GM12878 (cell line): Measurements from ENCODE around the gene EFNB2. TPM values are rescaled to one million over a fixed set of nuclear protein-coding genes. Genes with fewer than 3 reads are reported as not detected.
A peak's percentile ranks its signal among the peaks of the same experiment; 100 is the strongest.

ENCODE experiments used
- ATAC-seq: fragments of 200-7000 bp; cut with Tn5 transposase; 3 replicates; pipeline ENCODE4 v1.9.1; 2020; ENCODE audit warnings: mild to moderate bottlenecking, moderate library complexity
- BruUV-seq: library from RNA; stranded (reverse); fragments of 400-500 nt; replicated peaks from 2 replicates; lab custom pipeline; 2021; lab: Mats Ljungman, UMichigan
- CTCF ChIA-PET: fragments of 300-600 bp; sonication (Branson Sonifier 250); formaldehyde crosslinking; extraction: SDS; loops from one replicate; lab custom pipeline; 2021; ENCODE audit warnings: inconsistent platforms; lab: Yijun Ruan, JAX
- POLR2A ChIA-PET: fragments of 350-600 bp; formaldehyde crosslinking; extraction: SDS; loops from one replicate; lab custom pipeline; 2021; ENCODE audit warnings: inconsistent platforms; lab: Charles Lee
- RAD21 ChIA-PET: fragments of 300-600 bp; sonication (Branson Sonifier 250); formaldehyde crosslinking; loops from one replicate; lab custom pipeline; 2023; ENCODE audit warnings: antibody characterized with exemption; ENCODE audit not compliant: unreplicated experiment; lab: Charles Lee
- SMC1A ChIA-PET: fragments of 300-600 bp; sonication (Branson Sonifier 250); formaldehyde crosslinking; loops from one replicate; lab custom pipeline; 2023; ENCODE audit not compliant: unreplicated experiment, uncharacterized antibody; lab: Charles Lee
- DNase-seq: peaks from one replicate; pipeline ENCODE4 v3.0.0-alpha.2; 2011; ENCODE audit warnings: low read depth, low spot score
- FAIRE-seq: peaks from 3 replicates; lab custom pipeline; 2011; peaks lifted over from hg19 to GRCh38; lab: Jason Lieb, UNC
- H2AFZ ChIP-seq: 2 replicates; pipeline ENCODE4 v1.6.0; 2011; ENCODE audit warnings: low read depth, low read length, control low read depth; ENCODE audit not compliant: control insufficient read depth
- H3K27ac ChIP-seq: 2 replicates; pipeline ENCODE4 v1.5.1; 2011; ENCODE audit warnings: control low read depth; ENCODE audit not compliant: control insufficient read depth, insufficient read depth
- H3K27me3 ChIP-seq, 2 experiments: replicated peaks in 1 of 2; 2 replicates each; pipeline versions ENCODE4 v1.6.0 to v1.6.1; 2011; ENCODE audit warnings: low read length in 1 of 2; ENCODE audit not compliant: control insufficient read depth in 2 of 2, insufficient read depth in 2 of 2
- H3K36me3 ChIP-seq, 2 experiments: 2 replicates each; pipeline ENCODE4 v1.5.1; 2011; ENCODE audit warnings: low read length in 1 of 2; ENCODE audit not compliant: control insufficient read depth in 2 of 2, insufficient read depth in 2 of 2
- H3K4me1 ChIP-seq: 2 replicates; pipeline ENCODE4 v1.6.1; 2011; ENCODE audit warnings: mild to moderate bottlenecking, low read length, moderate library complexity, mixed read lengths; ENCODE audit not compliant: control insufficient read depth, insufficient read depth
- H3K4me2 ChIP-seq: 2 replicates; pipeline ENCODE4 v1.6.0; 2011; ENCODE audit warnings: control low read depth; ENCODE audit not compliant: control insufficient read depth, insufficient read depth
- H3K4me3 ChIP-seq: fragments of 200-600 bp; sonication (generic); 2 replicates; pipeline ENCODE4 v1.5.1; 2016
- H3K79me2 ChIP-seq: 2 replicates; pipeline ENCODE4 v1.6.0; 2011; ENCODE audit warnings: low read length; ENCODE audit not compliant: control insufficient read depth, insufficient read depth
- H3K9ac ChIP-seq: 2 replicates; pipeline ENCODE4 v1.8.0; 2011; ENCODE audit warnings: low read length, control low read depth, mixed read lengths; ENCODE audit not compliant: control insufficient read depth, insufficient read depth
- H3K9me3 ChIP-seq: replicated peaks from 3 replicates; pipeline ENCODE4 v1.5.1; 2011; ENCODE audit warnings: mild to moderate bottlenecking, low read length; ENCODE audit not compliant: control insufficient read depth, insufficient read depth
- H4K20me1 ChIP-seq: 2 replicates; pipeline ENCODE4 v1.6.0; 2011; ENCODE audit not compliant: control insufficient read depth, insufficient read depth
- BCL11A ChIP-seq: IDR thresholded peaks from 2 replicates; pipeline ENCODE4 v1.6.1; 2011; ENCODE audit warnings: low read depth, low read length
- BHLHE40 ChIP-seq, 2 experiments: fragments of 450-650 bp in 1 of 2; IDR thresholded peaks; 2 replicates each; pipeline ENCODE4 v1.6.1; 2011 to 2017; ENCODE audit warnings: low read depth in 2 of 2, borderline replicate concordance in 1 of 2, improper control_type of control experiment in 1 of 2, low read length in 1 of 2, mild to moderate bottlenecking in 1 of 2
- BRCA1 ChIP-seq: IDR thresholded peaks from 2 replicates; pipeline ENCODE4 v1.6.1; 2011; ENCODE audit warnings: low read depth, low read length, improper control_type of control experiment
- CEBPB ChIP-seq, 2 experiments: fragments of 150-350 bp in 1 of 2; IDR thresholded peaks; 2 replicates each; pipeline ENCODE4 v1.6.1; 2012 to 2014; ENCODE audit warnings: low read depth in 2 of 2, low read length in 2 of 2, borderline replicate concordance in 1 of 2, inconsistent platforms in 1 of 2
- CHD2 ChIP-seq: IDR thresholded peaks from 2 replicates; pipeline ENCODE4 v1.6.1; 2011; ENCODE audit warnings: low read depth, low read length, improper control_type of control experiment, borderline replicate concordance
- DPF2 ChIP-seq: fragments of 450-650 bp; IDR thresholded peaks from 2 replicates; pipeline ENCODE4 v1.6.1; 2017; ENCODE audit warnings: mild to moderate bottlenecking
- IRF3 ChIP-seq: fragments of 450-650 bp; IDR thresholded peaks from 2 replicates; pipeline ENCODE4 v1.6.1; 2014; ENCODE audit warnings: mild to moderate bottlenecking
- KDM1A ChIP-seq: fragments of 200-600 bp; sonication (generic); IDR thresholded peaks from 2 replicates; pipeline ENCODE4 v1.6.1; 2016; ENCODE audit warnings: borderline replicate concordance
- MXI1 ChIP-seq: fragments of 150-350 bp; IDR thresholded peaks from 2 replicates; pipeline ENCODE4 v1.6.1; 2011; ENCODE audit warnings: low read depth, mild to moderate bottlenecking, inconsistent platforms, low read length, improper control_type of control experiment
- NBN ChIP-seq: fragments of 450-650 bp; IDR thresholded peaks from 2 replicates; pipeline ENCODE4 v1.6.1; 2016
- RUNX3 ChIP-seq: IDR thresholded peaks from 2 replicates; pipeline ENCODE4 v1.6.1; 2012; ENCODE audit warnings: low read length, inconsistent platforms
- SMAD1 ChIP-seq: fragments of 450-650 bp; IDR thresholded peaks from 2 replicates; pipeline ENCODE4 v1.6.1; 2018; ENCODE audit warnings: mild to moderate bottlenecking, low read depth; ENCODE audit not compliant: partially characterized antibody
- SMARCA5 ChIP-seq: fragments of 450-650 bp; IDR thresholded peaks from 2 replicates; pipeline ENCODE4 v1.6.1; 2017; ENCODE audit warnings: mild to moderate bottlenecking
- SPI1 ChIP-seq: IDR thresholded peaks from 2 replicates; pipeline ENCODE4 v1.6.1; 2011; ENCODE audit warnings: low read depth, mild to moderate bottlenecking, low read length, moderate library complexity, borderline replicate concordance; ENCODE audit not compliant: insufficient read depth
- SUPT20H ChIP-seq: IDR thresholded peaks from 2 replicates; pipeline ENCODE4 v1.6.1; 2011; ENCODE audit warnings: low read depth, mild to moderate bottlenecking, low read length, moderate library complexity, borderline replicate concordance; ENCODE audit not compliant: control insufficient read depth
- TAF1 ChIP-seq: IDR thresholded peaks from 2 replicates; pipeline ENCODE4 v1.6.1; 2011; ENCODE audit warnings: mild to moderate bottlenecking, low read depth, low read length, borderline replicate concordance
- YY1 ChIP-seq: IDR thresholded peaks from 2 replicates; pipeline ENCODE4 v1.6.1; 2011; ENCODE audit warnings: low read depth, mild to moderate bottlenecking, low read length
- ZNF24 ChIP-seq: fragments of 450-650 bp; IDR thresholded peaks from 2 replicates; pipeline ENCODE4 v1.6.1; 2017; ENCODE audit warnings: antibody characterized with exemption, mild to moderate bottlenecking
- ZNF687 ChIP-seq: fragments of 450-650 bp; IDR thresholded peaks from 2 replicates; pipeline ENCODE4 v1.6.1; 2017; ENCODE audit warnings: mild to moderate bottlenecking, moderate library complexity
- ZZZ3 ChIP-seq: IDR thresholded peaks from 2 replicates; pipeline ENCODE4 v1.6.1; 2011; ENCODE audit warnings: low read depth; ENCODE audit not compliant: control insufficient read depth, insufficient read length
- WGBS: methylation state at CpG from one replicate; pipeline ENCODE4 v1.1.6; 2016; ENCODE audit warnings: low lambda C conversion rate; ENCODE audit not compliant: insufficient replicate concordance, insufficient coverage; ENCODE audit errors: missing lambda C conversion rate; 5-methylcytosine and 5-hydroxymethylcytosine counted together
- in situ Hi-C: fragments of 300-500 bp; cut with MboI; formaldehyde crosslinking; loops from 9 replicates; pipeline ENCODE4 v1.14.3; 2018; ENCODE audit warnings: mixed read lengths
- intact Hi-C: fragments of 100-400 bp; cut with micrococcal nuclease; formaldehyde crosslinking; loops from one replicate; pipeline ENCODE4 v1.14.2; 2022; ENCODE audit not compliant: unreplicated experiment
- polyA plus RNA-seq, 11 experiments: library from polyadenylated mRNA; depleted of rRNA in 4 of 11; unstranded in 6 of 11; stranded (reverse) in 5 of 11; fragments of >200 nt; fragmentation: Nextera tagmentation in 4 of 11; fragmentation: Illumina TruSeq in 1 of 11; extraction: Ambion mirVana in 4 of 11; extraction: Trizol in 1 of 11; gene quantifications; 1 replicate in 1 of 11; 2 replicates in 10 of 11; pipeline versions ENCODE4 v1.2.1 to v1.2.3, GENCODE V29; 2011 to 2016; ENCODE audit warnings: inconsistent platforms in 2 of 11, missing spikeins in 2 of 11, low read depth in 1 of 11
- total RNA-seq, 4 experiments: library from RNA; depleted of rRNA in 3 of 4; stranded (reverse); fragments of >200 nt in 3 of 4; fragmentation: Illumina TruSeq in 1 of 4; extraction: Trizol in 1 of 4; gene quantifications; 2 replicates each; pipeline versions ENCODE4 v1.2.1 to v1.2.3, GENCODE V29; 2013 to 2021

EFNB2 gene
- total and polyA plus RNA-seq, 10 of the 15 experiments (the other 5 are each of a cell fraction or from before 2014, with no cell fraction given): 0.12 to 1.5 (median 0.31) TPM; not detected in 1

GRCh38 chr13:106493533-106494220, 41.8 kb downstream of the EFNB2 start:
- H4K20me1 ChIP-seq: no peaks in the 10 kb centered on the region
- intact Hi-C loops (no loop called here), in situ Hi-C loops (no loop called here)
- ATAC-seq: peak; percentile 96
- peak overlapping the region; percentile 35; the same call in 1 of the 2 replicates for H3K4me3 ChIP-seq
- no peaks in the 10 kb centered on the region for H3K27me3 ChIP-seq
- ChIA-PET SMC1A (interaction anchor here (0.6 to 1.7 kb wide), 7 partner anchors 9 to 415 kb away, joined by 3 to 6 read pairs (median 3); no protein-coding TSS in a partner anchor), RAD21 (interaction anchor here (0.9 kb wide), 1 partner anchor 43 kb away, joined by 3 read pairs; no protein-coding TSS in a partner anchor), POLR2A (interaction anchor here (0.6 kb wide), 1 partner anchor 9 kb away, joined by 3 read pairs; no protein-coding TSS in a partner anchor), CTCF (interaction anchor here (1.5 kb wide), 1 partner anchor 8 kb away, joined by 4 read pairs; no protein-coding TSS in a partner anchor)
- peak; percentile 52 for DNase-seq
- FAIRE-seq: peak; percentile 81
- H3K9ac ChIP-seq: no peak overlapping the region
- H3K36me3 ChIP-seq: no peaks in the 10 kb centered on the region
- H3K9me3 ChIP-seq: peaks cover 2% of the 10 kb centered on the region; the same call in 1 of the 3 replicates
- no TSS peak for BruUV-seq
- H3K4me2 ChIP-seq: peak overlapping the region; percentile 59
- H3K79me2 ChIP-seq: no peaks in the 10 kb centered on the region
- H3K27ac ChIP-seq: no peak overlapping the region
- peaks cover 6% of the 10 kb centered on the region for H3K4me1 ChIP-seq
- 21% methylated on average over 17 of the region's 17 CpGs for WGBS
- no peak overlapping the region for H2AFZ ChIP-seq
- peak; percentile 38; the same call in 1 of the 2 replicates for TF ChIP-seq BCL11A
- TF ChIP-seq MXI1: 0 out of 2 replicates have a peak, but pooled peaks have one; percentile 16
- TF ChIP-seq RUNX3: peak; percentile 95
- no peak for TF ChIP-seq ZNF24
- TF ChIP-seq SUPT20H: no peak
- 0 out of 4 replicates have a peak, but pooled peaks of 1 of the 2 experiments have one; percentile 23 for TF ChIP-seq BHLHE40 (IDR thresholded peaks at IDR 0.05; ENCODE audit: borderline replicate concordance in 1 of 2, low read depth in 2 of 2, low read length in 1 of 2)
- TF ChIP-seq ZNF687: no peak
- no peak for TF ChIP-seq CHD2
- TF ChIP-seq CEBPB (IDR thresholded peaks at IDR 0.05; ENCODE audit: borderline replicate concordance in 1 of 2, low read depth in 2 of 2, low read length in 2 of 2): peak in 1 of 2 experiments; percentile 33; a peak in 1 of 4 replicates
- TF ChIP-seq SMAD1: no peak
- TF ChIP-seq KDM1A: no peak
- no peak for TF ChIP-seq YY1
- TF ChIP-seq NBN: no peak
- TF ChIP-seq IRF3: no peak
- TF ChIP-seq SPI1: peak; percentile 99
- peak; percentile 64; the same call in 1 of the 2 replicates for TF ChIP-seq DPF2
- no peak for TF ChIP-seq ZZZ3
- no peak for TF ChIP-seq BRCA1
- TF ChIP-seq SMARCA5: no peak
- TF ChIP-seq TAF1: no peak
